ENCODE results near the gene TUSC7. TPM values are rescaled to one million over a fixed set of nuclear protein-coding genes. Genes with fewer than 3 reads are reported as not detected.

The TUSC7 gene
- total and polyA plus RNA-seq, 4 donors, result not detected

DNA sequence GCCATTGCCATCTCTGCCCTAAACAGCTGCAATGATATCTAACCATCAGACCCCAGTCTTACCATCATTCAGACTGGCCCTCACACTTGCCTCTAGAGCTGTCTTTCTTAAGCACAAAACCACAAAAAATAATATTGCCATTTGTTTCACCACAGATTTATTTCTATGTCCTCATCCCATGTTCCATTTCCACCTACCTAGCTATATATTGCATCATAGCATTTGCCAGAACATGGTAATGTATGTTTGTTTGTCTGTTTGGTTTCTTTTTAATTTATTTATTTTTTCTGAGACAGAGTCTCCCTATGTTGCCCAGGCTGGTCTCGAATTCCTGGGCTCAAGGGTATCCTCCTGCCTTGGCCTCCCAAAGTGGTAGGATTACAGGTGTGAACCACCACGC lies 18.5 kb upstream of the TUSC7 start:
- Histone ChIP-seq H3K36me3 (ENCODE audit: control insufficient read depth in 4 of 4, insufficient read depth in 3 of 4, low read depth in 1 of 4, low read length in 3 of 4) (no peaks in the 10 kb centered on the region), H3K9me3 (ENCODE audit: control insufficient read depth in 4 of 4, low read length in 3 of 4) (no peaks in the 10 kb centered on the region), H3K27me3 (ENCODE audit: control insufficient read depth in 4 of 4, insufficient read depth in 4 of 4, low read length in 3 of 4) (peaks cover 0 to 3% (median 0%) of the 10 kb centered on the region in 4 donors), H3K27ac (ENCODE audit: low read depth in 1 of 2, low read length in 2 of 2) (no peak overlapping the region), H3K4me1 (ENCODE audit: control insufficient read depth in 4 of 4, insufficient read depth in 4 of 4, low read length in 3 of 4) (peaks cover 0 to 1% (median 0%) of the 10 kb centered on the region in 4 donors), H3K9ac (ENCODE audit: low read depth in 1 of 2, low read length in 2 of 2) (no peak overlapping the region), H3K4me3 (ENCODE audit: low read depth in 1 of 3, low read length in 3 of 3) (no peak overlapping the region)
- TF ChIP-seq, protein P1, sequence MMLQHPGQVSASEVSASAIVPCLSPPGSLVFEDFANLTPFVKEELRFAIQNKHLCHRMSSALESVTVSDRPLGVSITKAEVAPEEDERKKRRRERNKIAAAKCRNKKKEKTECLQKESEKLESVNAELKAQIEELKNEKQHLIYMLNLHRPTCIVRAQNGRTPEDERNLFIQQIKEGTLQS (IDR thresholded peaks at IDR 0.05), result no peak
- no peak for TF ChIP-seq NR2F2 (IDR thresholded peaks at IDR 0.05)
- no peak for TF ChIP-seq EGR1 (IDR thresholded peaks at IDR 0.05; ENCODE audit: low read depth in 2 of 2)
- no peak for TF ChIP-seq RXRA (IDR thresholded peaks at IDR 0.05)
- TF ChIP-seq HNF4G (IDR thresholded peaks at IDR 0.05), result no peak
- DNase-seq (ENCODE audit: low spot score), result no peak
- 56% methylated on average over 2 of the region's 2 CpGs for WGBS

DNA sequence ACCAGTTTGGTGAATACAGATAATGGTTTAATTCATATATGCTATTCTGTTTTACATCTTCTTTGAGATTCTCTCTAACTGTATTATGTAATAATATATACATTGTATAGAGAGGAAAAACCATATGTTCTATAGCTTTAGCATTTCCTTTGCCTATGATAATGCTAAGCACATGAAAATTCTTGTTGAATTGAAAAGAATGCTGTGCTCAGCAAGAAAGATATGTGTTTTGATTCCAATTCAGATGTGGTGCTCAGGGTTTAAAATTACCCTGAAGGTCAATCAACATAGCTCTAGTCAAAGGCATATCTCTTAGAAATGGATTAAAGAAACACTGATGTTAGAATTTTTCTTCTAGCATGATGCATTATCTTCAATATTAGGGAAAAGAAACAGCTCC lies 8.5 kb upstream of the TUSC7 start:
- H3K36me3 ChIP-seq (ENCODE audit: control insufficient read depth in 4 of 4, insufficient read depth in 3 of 4, low read depth in 1 of 4, low read length in 3 of 4), result no peaks in the 10 kb centered on the region
- no peak overlapping the region for H3K4me3 ChIP-seq (ENCODE audit: low read depth in 1 of 3, low read length in 3 of 3)
- H3K4me1 ChIP-seq (ENCODE audit: control insufficient read depth in 4 of 4, insufficient read depth in 4 of 4, low read length in 3 of 4), result no peaks in the 10 kb centered on the region
- no peak for TF ChIP-seq EGR1 (IDR thresholded peaks at IDR 0.05; ENCODE audit: low read depth in 2 of 2)
- TF ChIP-seq, protein P2, sequence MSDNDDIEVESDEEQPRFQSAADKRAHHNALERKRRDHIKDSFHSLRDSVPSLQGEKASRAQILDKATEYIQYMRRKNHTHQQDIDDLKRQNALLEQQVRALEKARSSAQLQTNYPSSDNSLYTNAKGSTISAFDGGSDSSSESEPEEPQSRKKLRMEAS (IDR thresholded peaks at IDR 0.05), result no peak
- TF ChIP-seq FOXA1 (IDR thresholded peaks at IDR 0.05), result no peak
- TF ChIP-seq JUND (IDR thresholded peaks at IDR 0.05), result no peak
- TF ChIP-seq, protein P3, sequence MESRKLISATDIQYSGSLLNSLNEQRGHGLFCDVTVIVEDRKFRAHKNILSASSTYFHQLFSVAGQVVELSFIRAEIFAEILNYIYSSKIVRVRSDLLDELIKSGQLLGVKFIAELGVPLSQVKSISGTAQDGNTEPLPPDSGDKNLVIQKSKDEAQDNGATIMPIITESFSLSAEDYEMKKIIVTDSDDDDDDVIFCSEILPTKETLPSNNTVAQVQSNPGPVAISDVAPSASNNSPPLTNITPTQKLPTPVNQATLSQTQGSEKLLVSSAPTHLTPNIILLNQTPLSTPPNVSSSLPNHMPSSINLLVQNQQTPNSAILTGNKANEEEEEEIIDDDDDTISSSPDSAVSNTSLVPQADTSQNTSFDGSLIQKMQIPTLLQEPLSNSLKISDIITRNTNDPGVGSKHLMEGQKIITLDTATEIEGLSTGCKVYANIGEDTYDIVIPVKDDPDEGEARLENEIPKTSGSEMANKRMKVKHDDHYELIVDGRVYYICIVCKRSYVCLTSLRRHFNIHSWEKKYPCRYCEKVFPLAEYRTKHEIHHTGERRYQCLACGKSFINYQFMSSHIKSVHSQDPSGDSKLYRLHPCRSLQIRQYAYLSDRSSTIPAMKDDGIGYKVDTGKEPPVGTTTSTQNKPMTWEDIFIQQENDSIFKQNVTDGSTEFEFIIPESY (IDR thresholded peaks at IDR 0.05), result no peak
- no peak for TF ChIP-seq YY1 (IDR thresholded peaks at IDR 0.05)
- H3K27me3 ChIP-seq (ENCODE audit: control insufficient read depth in 4 of 4, insufficient read depth in 4 of 4, low read length in 3 of 4), result no peaks in the 10 kb centered on the region
- H3K9me3 ChIP-seq (ENCODE audit: control insufficient read depth in 4 of 4, low read length in 3 of 4), result peaks cover 0 to 2% (median 0%) of the 10 kb centered on the region in 4 donors
- no peak overlapping the region for H3K9ac ChIP-seq (ENCODE audit: low read depth in 1 of 2, low read length in 2 of 2)
- DNase-seq (ENCODE audit: low spot score), result no peak
- no peak overlapping the region for H3K27ac ChIP-seq (ENCODE audit: low read depth in 1 of 2, low read length in 2 of 2)

DNA sequence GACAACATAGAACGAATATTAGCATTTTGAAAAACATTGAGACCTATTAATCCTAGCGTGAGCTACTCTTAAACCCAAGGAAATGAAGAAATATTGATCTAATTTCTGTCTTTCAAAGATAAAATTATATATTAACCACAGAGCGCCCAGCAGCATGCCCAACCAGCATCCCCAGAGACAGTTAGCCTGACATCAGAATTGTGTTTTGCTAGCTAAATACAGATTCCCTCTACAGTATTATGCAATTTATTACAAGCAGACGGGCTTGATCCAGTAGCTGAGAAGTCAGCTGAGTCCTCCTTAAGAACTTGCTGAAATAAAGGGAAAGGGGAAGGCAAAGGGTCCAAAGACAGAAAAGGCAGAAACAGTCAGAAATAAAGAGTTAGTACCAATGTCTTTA lies 7.2 kb upstream of the TUSC7 start:
- no peak for TF ChIP-seq EGR1 (IDR thresholded peaks at IDR 0.05; ENCODE audit: low read depth in 2 of 2)
- TF ChIP-seq RXRA (IDR thresholded peaks at IDR 0.05), result no peak
- TF ChIP-seq FOXA1 (IDR thresholded peaks at IDR 0.05), result no peak
- no peak for TF ChIP-seq SP1 (IDR thresholded peaks at IDR 0.05)
- TF ChIP-seq, protein P3 (IDR thresholded peaks at IDR 0.05), result no peak
- TF ChIP-seq FOXA2 (IDR thresholded peaks at IDR 0.05), result no peak
- no peak for TF ChIP-seq RAD21 (IDR thresholded peaks at IDR 0.05)
- no peak for TF ChIP-seq JUND (IDR thresholded peaks at IDR 0.05)
- no peak for TF ChIP-seq HNF4A (conservative IDR thresholded peaks at IDR 0.05)
- TF ChIP-seq, protein P1 (IDR thresholded peaks at IDR 0.05), result no peak
- Histone ChIP-seq H3K36me3 (ENCODE audit: control insufficient read depth in 4 of 4, insufficient read depth in 3 of 4, low read depth in 1 of 4, low read length in 3 of 4) (no peaks in the 10 kb centered on the region), H3K4me1 (ENCODE audit: control insufficient read depth in 4 of 4, insufficient read depth in 4 of 4, low read length in 3 of 4) (no peaks in the 10 kb centered on the region), H3K27me3 (ENCODE audit: control insufficient read depth in 4 of 4, insufficient read depth in 4 of 4, low read length in 3 of 4) (no peaks in the 10 kb centered on the region), H3K9me3 (ENCODE audit: control insufficient read depth in 4 of 4, low read length in 3 of 4) (peaks cover 0 to 2% (median 0%) of the 10 kb centered on the region in 4 donors), H3K27ac (ENCODE audit: low read depth in 1 of 2, low read length in 2 of 2) (no peak overlapping the region), H3K9ac (ENCODE audit: low read depth in 1 of 2, low read length in 2 of 2) (no peak overlapping the region), H3K4me3 (ENCODE audit: low read depth in 1 of 3, low read length in 3 of 3) (no peak overlapping the region)
- 52% methylated on average over 4 of the region's 4 CpGs for WGBS
- DNase-seq (ENCODE audit: low spot score), result no peak
